PFSK-1 (cell line): ENCODE measurements around the gene PRELID1.

Experiments used
- POLR2AphosphoS5 ChIP-seq: IDR thresholded peaks from 2 replicates; pipeline ENCODE4 v1.6.1; 2012; ENCODE audit warnings: low read depth, mild to moderate bottlenecking, control low read depth, low read length, moderate library complexity
- REST ChIP-seq, 2 experiments: IDR thresholded peaks; 2 replicates each; pipeline versions ENCODE4 v1.6.1 to v1.8.0; 2011 to 2012; ENCODE audit warnings: low read depth in 2 of 2, low read length in 2 of 2, control low read depth in 1 of 2, inconsistent platforms in 1 of 2, mild to moderate bottlenecking in 1 of 2, moderate library complexity in 1 of 2; ENCODE audit not compliant: insufficient read depth in 1 of 2
- SIN3A ChIP-seq: IDR thresholded peaks from 2 replicates; pipeline ENCODE4 v1.6.1; 2012; ENCODE audit warnings: mild to moderate bottlenecking, low read length, moderate library complexity, borderline replicate concordance; ENCODE audit not compliant: insufficient read depth
- TAF1 ChIP-seq: IDR thresholded peaks from 2 replicates; pipeline ENCODE4 v1.6.1; 2012; ENCODE audit warnings: low read length, control low read depth, borderline replicate concordance; ENCODE audit not compliant: insufficient read depth

GRCh38 chr5:177307544-177308363 lies 4.2 kb downstream of the PRELID1 start:
- no peak for TF ChIP-seq REST (IDR thresholded peaks at IDR 0.05; ENCODE audit: insufficient read depth in 1 of 2, low read depth in 2 of 2, low read length in 2 of 2)
- TF ChIP-seq POLR2AphosphoS5: no peak; the same call in 1 of the 2 replicates
- TF ChIP-seq TAF1: no peak
- no peak for TF ChIP-seq SIN3A
